Stimulated activated CD4-positive, alpha-beta T cell treated with anti-CD3 and anti-CD28 coated beads, Interleukin-4, amount 100 ng/mL, for 24 hours (primary cell): Measurements from ENCODE around the gene RSPO1.
"Not testable (repeated sequence)": the region's sequence is repeated elsewhere in the genome, so short reads cannot be mapped to it uniquely, and the experiment has no call there.

Experiments used
- DNase-seq: peaks from one replicate; pipeline ENCODE4 v3.0.0-alpha.2; 2020

RSPO1 gene

GRCh38 chr1:37634244-37634991, at the start of gene RSPO1:
Gene RSPO1 (minus strand): TSS chr1:37634892. CDS start chr1:37629661, 5,231 bp downstream.
- DNase-seq = no peak

GRCh38 chr1:37684182-37684581, 49.5 kb upstream of the RSPO1 start:
- DNase-seq = not testable (repeated sequence)

GRCh38 chr1:37682334-37682987, 47.8 kb upstream of the RSPO1 start:
- peak; percentile 82 for DNase-seq

- no peak for DNase-seq
These were observed 46.2 kb upstream of the RSPO1 start for GRCh38 chr1:37680933-37681332.

GRCh38 chr1:37677808-37678207, 43.1 kb upstream of the RSPO1 start:
- DNase-seq = no peak

- DNase-seq = no peak
These were observed 42.4 kb upstream of the RSPO1 start for GRCh38 chr1:37677143-37677439.

- no peak for DNase-seq
These were observed 41.8 kb upstream of the RSPO1 start for GRCh38 chr1:37676281-37677142.

- DNase-seq = peak; percentile 45
These were observed 39.2 kb upstream of the RSPO1 start for GRCh38 chr1:37673920-37674319.

GRCh38 chr1:37672136-37672870, 37.6 kb upstream of the RSPO1 start:
- no peak for DNase-seq

- no peak for DNase-seq
These were observed 36.6 kb upstream of the RSPO1 start for GRCh38 chr1:37671261-37671660.

GRCh38 chr1:37670133-37670532, 35.4 kb upstream of the RSPO1 start:
- DNase-seq = no peak

- no peak for DNase-seq
These were observed 32.5 kb upstream of the RSPO1 start for GRCh38 chr1:37667023-37667671.

GRCh38 chr1:37666241-37666867, 31.7 kb upstream of the RSPO1 start:
- DNase-seq = no peak

- DNase-seq = no peak
These were observed 28.8 kb upstream of the RSPO1 start for GRCh38 chr1:37663426-37664000.

- DNase-seq = no peak
These were observed 27.5 kb upstream of the RSPO1 start for GRCh38 chr1:37662031-37662755.

- DNase-seq = no peak
These were observed 26.7 kb upstream of the RSPO1 start for GRCh38 chr1:37661401-37661800.

- no peak for DNase-seq
These were observed 26.0 kb upstream of the RSPO1 start for GRCh38 chr1:37660664-37661063.

GRCh38 chr1:37658486-37658885, 23.8 kb upstream of the RSPO1 start:
- no peak for DNase-seq

GRCh38 chr1:37657620-37658412, 23.1 kb upstream of the RSPO1 start:
- DNase-seq = no peak

GRCh38 chr1:37656881-37657280, 22.2 kb upstream of the RSPO1 start:
- DNase-seq = no peak
